Measurements from ENCODE around the gene DCLK1.
A peak's percentile ranks its signal among the peaks of the same experiment; 100 is the strongest.

Gene DCLK1

GRCh38 chr13:35889560-35889959, 241.6 kb downstream of the DCLK1 start:
- DNase-seq, result no peak

- DNase-seq, result no peak
Measured at GRCh38 chr13:35888981-35889380, 242.2 kb downstream of the DCLK1 start.

GRCh38 chr13:35888457-35888883, 242.7 kb downstream of the DCLK1 start:
- peak; percentile 75 for DNase-seq

GRCh38 chr13:35887115-35887666, 244.0 kb downstream of the DCLK1 start:
- peak; percentile 30 for DNase-seq

GRCh38 chr13:35886332-35887114, 244.7 kb downstream of the DCLK1 start:
- DNase-seq, result no peak

GRCh38 chr13:35884211-35884760, 246.9 kb downstream of the DCLK1 start:
- no peak for DNase-seq

GRCh38 chr13:35882722-35883497, 248.3 kb downstream of the DCLK1 start:
- no peak for DNase-seq

- no peak for DNase-seq
Measured at GRCh38 chr13:35881360-35881759, 249.8 kb downstream of the DCLK1 start.

GRCh38 chr13:35879111-35879510, 252.1 kb downstream of the DCLK1 start:
- DNase-seq, result peak; percentile 7

- DNase-seq, result peak; percentile 2
Measured at GRCh38 chr13:35876601-35877000, 254.6 kb downstream of the DCLK1 start.

GRCh38 chr13:35874704-35875103, 256.5 kb downstream of the DCLK1 start:
- no peak for DNase-seq

GRCh38 chr13:35872369-35872768, 258.8 kb downstream of the DCLK1 start:
- DNase-seq, result no peak

- no peak for DNase-seq
Measured at GRCh38 chr13:35871561-35871960, 259.6 kb downstream of the DCLK1 start.

- no peak for DNase-seq
Measured at GRCh38 chr13:35866801-35867200, 264.4 kb downstream of the DCLK1 start.

GRCh38 chr13:35865341-35866240, 265.6 kb downstream of the DCLK1 start:
- no peak for DNase-seq

- DNase-seq, result no peak
Measured at GRCh38 chr13:35860661-35861060, 270.5 kb downstream of the DCLK1 start.

- DNase-seq, result no peak
Measured at GRCh38 chr13:35859981-35860380, 271.2 kb downstream of the DCLK1 start.

- DNase-seq, result no peak
Measured at GRCh38 chr13:35858665-35859064, 272.5 kb downstream of the DCLK1 start.

GRCh38 chr13:35857769-35858168, 273.4 kb downstream of the DCLK1 start:
- DNase-seq, result peak; percentile 36

- no peak for DNase-seq
Measured at GRCh38 chr13:35856721-35857364, 274.3 kb downstream of the DCLK1 start.

GRCh38 chr13:35856084-35856483, 275.1 kb downstream of the DCLK1 start:
- DNase-seq, result no peak

GRCh38 chr13:35855531-35856019, 275.6 kb downstream of the DCLK1 start:
- no peak for DNase-seq
